ENCODE results near the gene PLSCR3.
A peak's percentile ranks its signal among the peaks of the same experiment; 100 is the strongest.

The PLSCR3 gene

GRCh38 chr17:7406235-7406825, 12.0 kb upstream of the PLSCR3 start:
- no peak for DNase-seq (ENCODE audit: low read depth in 2 of 2)

GRCh38 chr17:7405350-7406234, 11.3 kb upstream of the PLSCR3 start:
- DNase-seq (ENCODE audit: low read depth in 2 of 2) = no peak

- DNase-seq (ENCODE audit: low read depth in 2 of 2) = no peak
These were observed 10.5 kb upstream of the PLSCR3 start for GRCh38 chr17:7404737-7405349.

GRCh38 chr17:7403977-7404736, 9.8 kb upstream of the PLSCR3 start, which contains the start of gene TMEM256:
TSS of gene TMEM256 (minus strand) at chr17:7404097. CDS start at chr17:7404084, 13 bp downstream.
- peak; percentile 88 to 96 for DNase-seq (ENCODE audit: low read depth in 2 of 2)

- DNase-seq (ENCODE audit: low read depth in 2 of 2) = no peak
These were observed 9.3 kb upstream of the PLSCR3 start for GRCh38 chr17:7403727-7403976.

- DNase-seq (ENCODE audit: low read depth in 2 of 2) = no peak
These were observed 8.9 kb upstream of the PLSCR3 start for GRCh38 chr17:7403043-7403726.

- DNase-seq (ENCODE audit: low read depth in 2 of 2) = no peak
These were observed 4.3 kb upstream of the PLSCR3 start for GRCh38 chr17:7398612-7399011.

GRCh38 chr17:7396147-7396546, 1.8 kb upstream of the PLSCR3 start:
- no peak for DNase-seq (ENCODE audit: low read depth in 2 of 2)

GRCh38 chr17:7393613-7394451, 493 bp downstream of the PLSCR3 start:
- DNase-seq (ENCODE audit: low read depth in 2 of 2) = peak in 1 of 2 experiments; percentile 53

GRCh38 chr17:7392696-7393612, 1.4 kb downstream of the PLSCR3 start:
- DNase-seq (ENCODE audit: low read depth in 2 of 2) = no peak

- no peak for DNase-seq (ENCODE audit: low read depth in 2 of 2)
These were observed 3.0 kb downstream of the PLSCR3 start for GRCh38 chr17:7391307-7391706.

GRCh38 chr17:7389924-7390910, 4.1 kb downstream of the PLSCR3 start:
- no peak for DNase-seq (ENCODE audit: low read depth in 2 of 2)

- DNase-seq (ENCODE audit: low read depth in 2 of 2) = no peak
These were observed 5.5 kb downstream of the PLSCR3 start for GRCh38 chr17:7388856-7389255.

- DNase-seq (ENCODE audit: low read depth in 2 of 2) = no peak
These were observed 9.7 kb downstream of the PLSCR3 start for GRCh38 chr17:7384489-7385081.

- peak; percentile 55 to 74 for DNase-seq (ENCODE audit: low read depth in 2 of 2)
These were observed 10.4 kb downstream of the PLSCR3 start for GRCh38 chr17:7383742-7384488.

GRCh38 chr17:7383371-7383741, 11.0 kb downstream of the PLSCR3 start:
- DNase-seq (ENCODE audit: low read depth in 2 of 2) = no peak

- no peak for DNase-seq (ENCODE audit: low read depth in 2 of 2)
These were observed 11.4 kb downstream of the PLSCR3 start for GRCh38 chr17:7382901-7383300.

Data from stimulated activated CD4-positive, alpha-beta T cell treated with anti-CD3 and anti-CD28 coated beads, Interleukin-12 subunit alpha, Interleukin-12 subunit beta, amount 100 ng/mL, for 24 hours (primary cell).